Measurements from ENCODE around the gene PTPRF.

The PTPRF gene

GRCh38 chr1:43621861-43622260, 91.2 kb downstream of the PTPRF start:
- no peak overlapping the region for H3K27ac ChIP-seq (ENCODE audit: low read depth, low read length)
- no peaks in the 10 kb centered on the region for H3K9me2 ChIP-seq (replicated peaks; ENCODE audit: insufficient read depth, low read length)
- no peaks in the 10 kb centered on the region for H3F3A ChIP-seq (ENCODE audit: insufficient read depth)
- TF ChIP-seq CTCF (IDR thresholded peaks at IDR 0.05; ENCODE audit: insufficient read depth, low read length, poor library complexity, severe bottlenecking) = no peak
- no peak for TF ChIP-seq EZH2phosphoT487 (conservative IDR thresholded peaks at IDR 0.05; ENCODE audit: low read length)
- H4K20me1 ChIP-seq (ENCODE audit: low read depth, low read length) = no peaks in the 10 kb centered on the region
- H3K36me3 ChIP-seq (ENCODE audit: low read length) = no peaks in the 10 kb centered on the region
- no peaks in the 10 kb centered on the region for H3K9me3 ChIP-seq (ENCODE audit: insufficient read depth, low read length)
- H3K9ac ChIP-seq (ENCODE audit: low read length) = no peak overlapping the region
- no peak overlapping the region for H3K4me3 ChIP-seq (ENCODE audit: insufficient read depth, low read length, poor library complexity, severe bottlenecking)
- no peaks in the 10 kb centered on the region for H3K27me3 ChIP-seq (ENCODE audit: low read length)
- no peaks in the 10 kb centered on the region for H3K79me2 ChIP-seq (ENCODE audit: insufficient read depth, low read length)
- no peak overlapping the region for H3K4me2 ChIP-seq (ENCODE audit: low read depth, low read length, poor library complexity, severe bottlenecking)
- H2AFZ ChIP-seq (ENCODE audit: low read depth, low read length, severe bottlenecking) = no peak overlapping the region

- Histone ChIP-seq H3K79me2 (ENCODE audit: insufficient read depth, low read length) (no peaks in the 10 kb centered on the region), H4K20me1 (ENCODE audit: low read depth, low read length) (no peaks in the 10 kb centered on the region), H3K27ac (ENCODE audit: low read depth, low read length) (no peak overlapping the region), H3K4me3 (ENCODE audit: insufficient read depth, low read length, poor library complexity, severe bottlenecking) (no peak overlapping the region), H3F3A (ENCODE audit: insufficient read depth) (no peaks in the 10 kb centered on the region), H3K9me2 (replicated peaks; ENCODE audit: insufficient read depth, low read length) (no peaks in the 10 kb centered on the region), H3K4me2 (ENCODE audit: low read depth, low read length, poor library complexity, severe bottlenecking) (no peak overlapping the region), H2AFZ (ENCODE audit: low read depth, low read length, severe bottlenecking) (no peak overlapping the region), H3K9me3 (ENCODE audit: insufficient read depth, low read length) (no peaks in the 10 kb centered on the region), H3K27me3 (ENCODE audit: low read length) (no peaks in the 10 kb centered on the region), H3K9ac (ENCODE audit: low read length) (no peak overlapping the region), H3K36me3 (ENCODE audit: low read length) (no peaks in the 10 kb centered on the region)
- TF ChIP-seq EZH2phosphoT487 (conservative IDR thresholded peaks at IDR 0.05; ENCODE audit: low read length) = no peak
- TF ChIP-seq CTCF (IDR thresholded peaks at IDR 0.05; ENCODE audit: insufficient read depth, low read length, poor library complexity, severe bottlenecking) = no peak
Measured at GRCh38 chr1:43622471-43622870, 91.8 kb downstream of the PTPRF start.

GRCh38 chr1:43622901-43623780, 92.5 kb downstream of the PTPRF start:
- no peak overlapping the region for H3K4me2 ChIP-seq (ENCODE audit: low read depth, low read length, poor library complexity, severe bottlenecking)
- no peaks in the 10 kb centered on the region for H3K36me3 ChIP-seq (ENCODE audit: low read length)
- H3K4me3 ChIP-seq (ENCODE audit: insufficient read depth, low read length, poor library complexity, severe bottlenecking) = no peak overlapping the region
- no peak overlapping the region for H3K9ac ChIP-seq (ENCODE audit: low read length)
- no peak overlapping the region for H2AFZ ChIP-seq (ENCODE audit: low read depth, low read length, severe bottlenecking)
- no peaks in the 10 kb centered on the region for H3K9me3 ChIP-seq (ENCODE audit: insufficient read depth, low read length)
- no peaks in the 10 kb centered on the region for H3F3A ChIP-seq (ENCODE audit: insufficient read depth)
- no peaks in the 10 kb centered on the region for H3K79me2 ChIP-seq (ENCODE audit: insufficient read depth, low read length)
- no peak for TF ChIP-seq EZH2phosphoT487 (conservative IDR thresholded peaks at IDR 0.05; ENCODE audit: low read length)
- no peak for TF ChIP-seq CTCF (IDR thresholded peaks at IDR 0.05; ENCODE audit: insufficient read depth, low read length, poor library complexity, severe bottlenecking)
- H4K20me1 ChIP-seq (ENCODE audit: low read depth, low read length) = no peaks in the 10 kb centered on the region
- H3K27me3 ChIP-seq (ENCODE audit: low read length) = no peaks in the 10 kb centered on the region
- H3K9me2 ChIP-seq (replicated peaks; ENCODE audit: insufficient read depth, low read length) = no peaks in the 10 kb centered on the region
- H3K27ac ChIP-seq (ENCODE audit: low read depth, low read length) = no peak overlapping the region
